PC-9 (cell line): Measurements from ENCODE around the gene EPHA2.

Experiments used
- EZH2 ChIP-seq: fragments of 200-600 bp; sonication (generic); IDR thresholded peaks from 2 replicates; pipeline ENCODE4 v1.8.0; 2017; ENCODE audit warnings: antibody characterized with exemption, low read depth
- TF ChIP-seq, protein P1 (sequence below): fragments of 200-600 bp; sonication (generic); conservative IDR thresholded peaks from 2 replicates; pipeline ENCODE4 v1.6.1; 2017; ENCODE audit warnings: mixed run types, antibody characterized with exemption, mild to moderate bottlenecking, moderate library complexity

DNA sequence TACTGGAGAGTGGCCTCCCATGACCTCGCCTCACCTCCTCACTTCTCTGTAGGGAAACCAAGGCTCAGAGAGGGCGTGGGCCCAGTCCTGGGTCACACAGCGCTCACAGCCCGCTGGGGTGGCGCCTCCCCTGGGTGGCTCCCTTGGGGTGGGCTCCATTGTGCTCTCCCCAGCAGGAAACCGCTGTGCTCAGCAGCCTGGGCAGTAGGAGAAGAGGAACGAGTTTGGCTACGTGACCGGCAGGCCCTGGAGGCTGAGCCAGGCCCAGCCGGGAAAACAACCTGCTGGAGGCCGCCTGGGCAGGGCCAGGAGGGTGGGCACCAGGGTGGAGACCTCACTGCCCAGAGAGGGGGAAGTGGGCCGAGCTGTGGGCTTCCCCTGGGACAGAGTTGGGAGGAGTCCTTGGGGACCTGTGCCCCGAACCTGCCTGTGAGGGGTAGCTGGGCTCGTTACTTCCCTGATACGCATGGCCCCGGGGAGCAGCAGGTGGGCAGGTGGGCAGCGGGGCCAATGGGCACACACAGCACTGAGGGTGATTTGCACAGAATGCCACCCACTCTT lies 67.4 kb downstream of the EPHA2 start:
- no peak for TF ChIP-seq EZH2
- TF ChIP-seq, protein P1, sequence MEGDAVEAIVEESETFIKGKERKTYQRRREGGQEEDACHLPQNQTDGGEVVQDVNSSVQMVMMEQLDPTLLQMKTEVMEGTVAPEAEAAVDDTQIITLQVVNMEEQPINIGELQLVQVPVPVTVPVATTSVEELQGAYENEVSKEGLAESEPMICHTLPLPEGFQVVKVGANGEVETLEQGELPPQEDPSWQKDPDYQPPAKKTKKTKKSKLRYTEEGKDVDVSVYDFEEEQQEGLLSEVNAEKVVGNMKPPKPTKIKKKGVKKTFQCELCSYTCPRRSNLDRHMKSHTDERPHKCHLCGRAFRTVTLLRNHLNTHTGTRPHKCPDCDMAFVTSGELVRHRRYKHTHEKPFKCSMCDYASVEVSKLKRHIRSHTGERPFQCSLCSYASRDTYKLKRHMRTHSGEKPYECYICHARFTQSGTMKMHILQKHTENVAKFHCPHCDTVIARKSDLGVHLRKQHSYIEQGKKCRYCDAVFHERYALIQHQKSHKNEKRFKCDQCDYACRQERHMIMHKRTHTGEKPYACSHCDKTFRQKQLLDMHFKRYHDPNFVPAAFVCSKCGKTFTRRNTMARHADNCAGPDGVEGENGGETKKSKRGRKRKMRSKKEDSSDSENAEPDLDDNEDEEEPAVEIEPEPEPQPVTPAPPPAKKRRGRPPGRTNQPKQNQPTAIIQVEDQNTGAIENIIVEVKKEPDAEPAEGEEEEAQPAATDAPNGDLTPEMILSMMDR, result no peak
